ENCODE measurements around the gene TEX36. TPM values are rescaled to one million over a fixed set of nuclear protein-coding genes. Genes with fewer than 3 reads are reported as not detected.
A peak's percentile ranks its signal among the peaks of the same experiment; 100 is the strongest.

TEX36 gene
- total and polyA plus RNA-seq, 4 donors, result not detected

GRCh38 chr10:125692196-125692595 is 9.2 kb upstream of the TEX36 start:
- no peak overlapping the region for H3K27ac ChIP-seq (ENCODE audit: low read depth in 1 of 2, low read length in 1 of 2)
- WGBS, 2 donors, result 65 to 68% methylated on average over 3 of the region's 3 CpGs
- no peak overlapping the region for H3K9ac ChIP-seq (ENCODE audit: insufficient read depth in 1 of 2, low read length in 2 of 2)

GRCh38 chr10:125691160-125691981 is 8.4 kb upstream of the TEX36 start:
- no peaks in the 10 kb centered on the region for H3K27me3 ChIP-seq (ENCODE audit: control insufficient read depth in 3 of 3, insufficient read depth in 3 of 3, low read length in 2 of 3)
- H3K9ac ChIP-seq (ENCODE audit: insufficient read depth in 1 of 2, low read length in 2 of 2), result peak overlapping the region in 1 of 2 donors; percentile 14
- H3K4me1 ChIP-seq (ENCODE audit: control insufficient read depth in 5 of 5, insufficient read depth in 5 of 5, low read length in 5 of 5), result peaks cover 0 to 38% (median 19%) of the 10 kb centered on the region in 5 donors
- no peaks in the 10 kb centered on the region for H3K9me3 ChIP-seq (ENCODE audit: control insufficient read depth in 4 of 4, insufficient read depth in 3 of 4, low read length in 3 of 4)
- TF ChIP-seq CTCF (IDR thresholded peaks at IDR 0.05; ENCODE audit: control extremely low read depth, extremely low read depth), result no peak
- no peak for DNase-seq
- H3K27ac ChIP-seq (ENCODE audit: low read depth in 1 of 2, low read length in 1 of 2), result no peak overlapping the region
- WGBS, 2 donors, result 80 to 85% methylated on average over 19 of the region's 19 CpGs
- no peak for ATAC-seq (ENCODE audit: insufficient read depth, low FRiP score)
- H3K36me3 ChIP-seq (ENCODE audit: control insufficient read depth in 4 of 4, insufficient read depth in 4 of 4, low read length in 4 of 4), result no peaks in the 10 kb centered on the region
- no peak overlapping the region for H3K4me3 ChIP-seq

More at GRCh38 chr10:125692196-125692595, 9.2 kb upstream of the TEX36 start:
- H3K9me3 ChIP-seq (ENCODE audit: control insufficient read depth in 4 of 4, insufficient read depth in 3 of 4, low read length in 3 of 4), result no peaks in the 10 kb centered on the region
- ATAC-seq (ENCODE audit: insufficient read depth, low FRiP score) (no peak), DNase-seq (peak in 1 of 3 donors; percentile 71)
- no peaks in the 10 kb centered on the region for H3K27me3 ChIP-seq (ENCODE audit: control insufficient read depth in 3 of 3, insufficient read depth in 3 of 3, low read length in 2 of 3)
- no peak overlapping the region for H3K4me3 ChIP-seq
- H3K4me1 ChIP-seq (ENCODE audit: control insufficient read depth in 5 of 5, insufficient read depth in 5 of 5, low read length in 5 of 5), result peaks cover 0 to 38% (median 19%) of the 10 kb centered on the region in 5 donors
- no peak for TF ChIP-seq CTCF (IDR thresholded peaks at IDR 0.05; ENCODE audit: control extremely low read depth, extremely low read depth)
- H3K36me3 ChIP-seq (ENCODE audit: control insufficient read depth in 4 of 4, insufficient read depth in 4 of 4, low read length in 4 of 4), result no peaks in the 10 kb centered on the region

- H3K36me3 ChIP-seq (ENCODE audit: control insufficient read depth in 4 of 4, insufficient read depth in 4 of 4, low read length in 4 of 4), result no peaks in the 10 kb centered on the region
- ATAC-seq (ENCODE audit: insufficient read depth, low FRiP score) (no peak), DNase-seq (no peak)
- H3K27ac ChIP-seq (ENCODE audit: low read depth in 1 of 2, low read length in 1 of 2), result no peak overlapping the region
- H3K4me3 ChIP-seq, result no peak overlapping the region
- H3K27me3 ChIP-seq (ENCODE audit: control insufficient read depth in 3 of 3, insufficient read depth in 3 of 3, low read length in 2 of 3), result no peaks in the 10 kb centered on the region
- H3K9me3 ChIP-seq (ENCODE audit: control insufficient read depth in 4 of 4, insufficient read depth in 3 of 4, low read length in 3 of 4), result no peaks in the 10 kb centered on the region
- peaks cover 0 to 36% (median 12%) of the 10 kb centered on the region in 5 donors for H3K4me1 ChIP-seq (ENCODE audit: control insufficient read depth in 5 of 5, insufficient read depth in 5 of 5, low read length in 5 of 5)
- no peak for TF ChIP-seq CTCF (IDR thresholded peaks at IDR 0.05; ENCODE audit: control extremely low read depth, extremely low read depth)
- 80 to 91% methylated on average over 8 of the region's 8 CpGs for WGBS, 2 donors
- H3K9ac ChIP-seq (ENCODE audit: insufficient read depth in 1 of 2, low read length in 2 of 2), result no peak overlapping the region
Measured at GRCh38 chr10:125689955-125690569, 7.1 kb upstream of the TEX36 start.

Data from lung (tissue), 12 donors.